HG02678 (cell line): ENCODE data around the gene ARHGAP22.

ENCODE experiments used
- ATAC-seq: cut with Tn5 transposase; IDR thresholded peaks from one replicate; pipeline ENCODE4 v1.9.1; 2021; ENCODE audit warnings: mild to moderate bottlenecking, moderate library complexity; ENCODE audit not compliant: unreplicated experiment

ARHGAP22 gene

GRCh38 chr10:48501787-48502771 lies 102.8 kb downstream of the ARHGAP22 start:
- ATAC-seq, result no peak

GRCh38 chr10:48501226-48501625 lies 103.6 kb downstream of the ARHGAP22 start:
- no peak for ATAC-seq

GRCh38 chr10:48500771-48501170 lies 104.1 kb downstream of the ARHGAP22 start:
- no peak for ATAC-seq

GRCh38 chr10:48498940-48499510 lies 105.8 kb downstream of the ARHGAP22 start:
- ATAC-seq, result no peak

GRCh38 chr10:48497780-48498770 lies 106.8 kb downstream of the ARHGAP22 start:
- ATAC-seq, result no peak

- no peak for ATAC-seq
These were observed 107.8 kb downstream of the ARHGAP22 start for GRCh38 chr10:48496831-48497779.

- no peak for ATAC-seq
These were observed 108.6 kb downstream of the ARHGAP22 start for GRCh38 chr10:48496105-48496830.

- no peak for ATAC-seq
These were observed 109.4 kb downstream of the ARHGAP22 start for GRCh38 chr10:48495282-48496045.

- ATAC-seq, result no peak
These were observed 110.3 kb downstream of the ARHGAP22 start for GRCh38 chr10:48494611-48495010.

GRCh38 chr10:48494073-48494472 lies 110.8 kb downstream of the ARHGAP22 start:
- ATAC-seq, result no peak

- no peak for ATAC-seq
These were observed 111.6 kb downstream of the ARHGAP22 start for GRCh38 chr10:48493083-48493871.

GRCh38 chr10:48492201-48492600 lies 112.7 kb downstream of the ARHGAP22 start:
- no peak for ATAC-seq

- ATAC-seq, result no peak
These were observed 113.3 kb downstream of the ARHGAP22 start for GRCh38 chr10:48491392-48492139.

GRCh38 chr10:48490946-48491345 lies 113.9 kb downstream of the ARHGAP22 start:
- ATAC-seq, result no peak

- no peak for ATAC-seq
These were observed 114.3 kb downstream of the ARHGAP22 start for GRCh38 chr10:48490571-48490940.

GRCh38 chr10:48489099-48489498 lies 115.8 kb downstream of the ARHGAP22 start:
- ATAC-seq, result no peak

- ATAC-seq, result no peak
These were observed 117.6 kb downstream of the ARHGAP22 start for GRCh38 chr10:48487244-48487643.
